ENCODE data around the gene DCN. TPM values are rescaled to one million over a fixed set of nuclear protein-coding genes. Genes with fewer than 3 reads are reported as not detected.

Gene DCN
- total RNA-seq, 4 donors from 2014 or later, result 371 to 2,364 (median 992) TPM

DNA sequence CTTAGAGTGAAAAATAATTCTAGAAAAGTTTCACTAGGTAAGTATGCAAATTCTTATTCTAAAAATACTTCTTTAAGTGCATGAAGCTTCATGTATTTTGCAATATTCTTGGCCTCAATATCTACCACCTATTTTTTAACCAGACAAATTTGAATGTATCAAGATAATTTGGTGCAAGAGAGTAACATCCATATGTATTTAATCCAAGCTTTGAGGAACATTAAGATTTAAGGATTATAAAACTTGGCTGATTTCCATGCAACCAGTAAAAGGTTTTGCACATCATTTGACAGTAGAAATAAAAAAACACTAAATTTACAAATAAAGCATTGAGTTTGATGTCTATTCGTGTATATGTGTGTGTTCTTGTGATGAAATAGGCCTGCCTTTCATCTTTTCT lies 79.0 kb downstream of the DCN start:
- Histone ChIP-seq H3K9me3 (no peaks in the 10 kb centered on the region), H3K36me3 (no peaks in the 10 kb centered on the region), H3K27me3 (no peaks in the 10 kb centered on the region), H3K4me1 (no peaks in the 10 kb centered on the region), H3K27ac (no peak overlapping the region), H3K4me3 (replicated peaks in 1 of 3) (no peak overlapping the region)
- DNase-seq, result no peak
- intact Hi-C loops (cut with DNase I), result no loop called here
- 66 to 68% methylated on average over 1 of the region's 1 CpG for WGBS, 2 donors
- TF ChIP-seq CTCF (IDR thresholded peaks at IDR 0.05) (no peak), POLR2A (IDR thresholded peaks at IDR 0.05) (no peak)

GRCh38 chr12:91103101-91103500 lies 79.5 kb downstream of the DCN start:
- Histone ChIP-seq H3K36me3 (no peaks in the 10 kb centered on the region), H3K4me1 (no peaks in the 10 kb centered on the region), H3K27me3 (no peaks in the 10 kb centered on the region), H3K27ac (no peak overlapping the region), H3K4me3 (replicated peaks in 1 of 3) (no peak overlapping the region), H3K9me3 (no peaks in the 10 kb centered on the region)
- DNase-seq, result no peak
- no peak for TF ChIP-seq POLR2A (IDR thresholded peaks at IDR 0.05)
- TF ChIP-seq CTCF (IDR thresholded peaks at IDR 0.05), result no peak
- intact Hi-C loops (cut with DNase I), result no loop called here

- Histone ChIP-seq H3K4me1 (no peaks in the 10 kb centered on the region), H3K9me3 (no peaks in the 10 kb centered on the region), H3K27ac (no peak overlapping the region), H3K36me3 (no peaks in the 10 kb centered on the region), H3K4me3 (replicated peaks in 1 of 3) (no peak overlapping the region), H3K27me3 (no peaks in the 10 kb centered on the region)
- no peak for DNase-seq
- intact Hi-C loops (cut with DNase I), result no loop called here
- WGBS, 2 donors, result 41 to 55% methylated on average over 2 of the region's 2 CpGs
- TF ChIP-seq POLR2A (IDR thresholded peaks at IDR 0.05), result no peak
- no peak for TF ChIP-seq CTCF (IDR thresholded peaks at IDR 0.05)
These were observed 81.7 kb downstream of the DCN start for GRCh38 chr12:91100906-91101305.

- Histone ChIP-seq H3K4me3 (replicated peaks in 1 of 3) (no peak overlapping the region), H3K36me3 (no peaks in the 10 kb centered on the region), H3K4me1 (no peaks in the 10 kb centered on the region), H3K27ac (no peak overlapping the region), H3K9me3 (no peaks in the 10 kb centered on the region), H3K27me3 (no peaks in the 10 kb centered on the region)
- DNase-seq, result no peak
- intact Hi-C loops (cut with DNase I), result no loop called here
- TF ChIP-seq POLR2A (IDR thresholded peaks at IDR 0.05), result no peak
- TF ChIP-seq CTCF (IDR thresholded peaks at IDR 0.05), result no peak
- WGBS, 2 donors, result 74 to 83% methylated on average over 2 of the region's 2 CpGs
These were observed 82.8 kb downstream of the DCN start for GRCh38 chr12:91099836-91100235.

DNA sequence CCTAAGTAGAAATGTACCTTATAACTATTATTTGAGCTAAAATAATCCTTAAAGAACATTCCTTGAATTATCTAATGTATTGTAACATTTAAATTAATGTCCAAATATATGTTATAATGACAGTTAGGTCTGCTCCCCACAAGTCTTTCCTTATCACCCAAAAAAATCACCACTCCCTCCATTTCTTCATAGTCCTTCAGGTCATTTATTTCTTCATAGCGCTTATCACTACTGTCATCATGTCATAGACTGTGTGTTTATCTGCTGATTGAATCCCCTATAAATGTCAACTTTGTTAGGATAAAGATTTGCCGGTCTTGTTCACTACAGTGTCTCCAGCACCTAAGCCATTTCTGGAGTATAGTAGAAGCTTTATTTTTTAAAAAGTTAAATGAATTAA lies 83.3 kb downstream of the DCN start:
- no peak overlapping the region for H3K27ac ChIP-seq

More for the DNA sequence above, 83.3 kb downstream of the DCN start:
- Histone ChIP-seq H3K4me3 (replicated peaks in 1 of 3) (no peak overlapping the region), H3K27me3 (no peaks in the 10 kb centered on the region), H3K36me3 (no peaks in the 10 kb centered on the region), H3K4me1 (no peaks in the 10 kb centered on the region), H3K9me3 (no peaks in the 10 kb centered on the region)
- no peak for DNase-seq
- intact Hi-C loops (cut with DNase I), result no loop called here
- WGBS, 2 donors, result 48 to 49% methylated on average over 2 of the region's 2 CpGs
- TF ChIP-seq CTCF (IDR thresholded peaks at IDR 0.05) (no peak), POLR2A (IDR thresholded peaks at IDR 0.05) (no peak)
